Measurements from ENCODE around the gene OR7G1. TPM values are rescaled to one million over a fixed set of nuclear protein-coding genes. Genes with fewer than 3 reads are reported as not detected.

OR7G1 gene
- total and polyA plus RNA-seq, 8 donors = not detected

DNA sequence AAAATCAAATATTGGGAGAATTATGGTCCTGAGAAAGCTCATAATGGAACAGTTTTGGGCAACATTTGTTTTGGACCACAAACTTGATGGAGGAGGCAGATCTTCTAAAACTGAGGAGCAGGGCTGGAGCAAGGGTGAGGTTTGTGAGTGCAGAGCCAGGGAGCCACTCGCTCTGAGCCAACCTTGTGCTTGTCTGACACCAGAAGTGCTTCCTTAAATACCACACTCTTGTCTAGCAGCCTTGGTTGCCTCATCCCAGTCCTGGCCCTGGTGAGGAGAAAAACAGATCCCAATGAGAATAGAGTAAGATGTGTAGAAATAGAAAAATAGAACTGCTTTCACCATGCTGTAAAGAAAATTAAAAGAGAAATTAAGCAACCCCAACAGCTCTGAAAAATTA, 31.3 kb upstream of the OR7G1 start:
- Histone ChIP-seq H3K4me3 (no peak overlapping the region), H3K27me3 (no peaks in the 10 kb centered on the region), H3K4me1 (peaks cover 0 to 6% (median 2%) of the 10 kb centered on the region in 3 donors), H3K36me3 (no peaks in the 10 kb centered on the region), H3K9me3 (peaks cover 0 to 7% (median 0%) of the 10 kb centered on the region in 4 donors), H3K27ac (no peak overlapping the region)
- TF ChIP-seq, protein P1, sequence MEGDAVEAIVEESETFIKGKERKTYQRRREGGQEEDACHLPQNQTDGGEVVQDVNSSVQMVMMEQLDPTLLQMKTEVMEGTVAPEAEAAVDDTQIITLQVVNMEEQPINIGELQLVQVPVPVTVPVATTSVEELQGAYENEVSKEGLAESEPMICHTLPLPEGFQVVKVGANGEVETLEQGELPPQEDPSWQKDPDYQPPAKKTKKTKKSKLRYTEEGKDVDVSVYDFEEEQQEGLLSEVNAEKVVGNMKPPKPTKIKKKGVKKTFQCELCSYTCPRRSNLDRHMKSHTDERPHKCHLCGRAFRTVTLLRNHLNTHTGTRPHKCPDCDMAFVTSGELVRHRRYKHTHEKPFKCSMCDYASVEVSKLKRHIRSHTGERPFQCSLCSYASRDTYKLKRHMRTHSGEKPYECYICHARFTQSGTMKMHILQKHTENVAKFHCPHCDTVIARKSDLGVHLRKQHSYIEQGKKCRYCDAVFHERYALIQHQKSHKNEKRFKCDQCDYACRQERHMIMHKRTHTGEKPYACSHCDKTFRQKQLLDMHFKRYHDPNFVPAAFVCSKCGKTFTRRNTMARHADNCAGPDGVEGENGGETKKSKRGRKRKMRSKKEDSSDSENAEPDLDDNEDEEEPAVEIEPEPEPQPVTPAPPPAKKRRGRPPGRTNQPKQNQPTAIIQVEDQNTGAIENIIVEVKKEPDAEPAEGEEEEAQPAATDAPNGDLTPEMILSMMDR (IDR thresholded peaks at IDR 0.05) = no peak
- intact Hi-C loops (cut with DNase I) = no loop called here
- DNase-seq = no peak
- no peak for ATAC-seq
- no peak for FAIRE-seq
- WGBS, 2 donors = 97 to 100% methylated on average over 1 of the region's 1 CpG

GRCh38 chr19:9144920-9145319, 29.4 kb upstream of the OR7G1 start:
- intact Hi-C loops (cut with DNase I) = no loop called here
- FAIRE-seq = no peak

DNA sequence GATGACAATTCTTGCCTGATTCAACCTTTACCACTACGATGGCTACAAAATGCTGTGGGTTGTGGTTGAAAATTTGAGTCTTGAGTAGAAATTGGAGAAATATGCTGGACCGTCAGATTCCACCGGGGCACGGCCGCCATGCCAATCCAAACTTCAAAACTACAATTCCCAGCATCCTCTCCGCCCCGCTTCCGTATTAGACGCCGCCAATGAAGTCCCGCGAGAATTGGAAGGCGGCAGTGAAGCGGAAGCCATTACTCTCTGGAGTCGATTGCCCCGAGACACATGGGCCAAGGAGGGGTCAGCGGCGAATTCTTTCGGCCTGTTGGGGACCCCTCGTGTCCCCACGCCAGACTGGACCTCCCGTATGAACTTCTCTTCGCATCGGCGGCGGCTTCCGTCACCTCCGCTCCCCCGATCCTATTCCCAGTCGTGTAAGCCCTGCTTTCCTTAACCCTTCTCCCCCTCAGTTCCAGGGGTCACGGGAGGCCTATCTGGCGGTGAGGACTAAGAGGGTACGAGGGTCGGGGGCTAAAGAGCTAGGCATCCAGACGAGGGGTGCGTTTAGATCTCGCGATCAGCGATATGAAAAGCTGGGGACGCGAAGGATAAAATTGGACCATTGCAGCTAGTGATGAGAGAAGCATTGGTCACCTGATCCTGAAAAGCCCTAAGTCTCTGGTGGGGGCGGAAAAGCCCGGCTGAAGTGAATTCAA, 24.8 kb upstream of the OR7G1 start, which contains the start of gene ZNF317:
ZNF317 (plus strand) TSS at position 239 of the 716 bp plus-strand sequence. CDS start 15,620 bp downstream, outside the sequence.
- peak; percentile 32 for FAIRE-seq

More at GRCh38 chr19:9144920-9145319, 29.4 kb upstream of the OR7G1 start:
- Histone ChIP-seq H3K9me3 (peaks cover 0 to 7% (median 0%) of the 10 kb centered on the region in 4 donors), H3K27me3 (no peaks in the 10 kb centered on the region), H3K4me1 (peaks cover 6 to 14% (median 9%) of the 10 kb centered on the region in 3 donors), H3K36me3 (no peaks in the 10 kb centered on the region), H3K27ac (no peak overlapping the region), H3K4me3 (no peak overlapping the region)
- DNase-seq = no peak
- TF ChIP-seq, protein P1 (IDR thresholded peaks at IDR 0.05) = no peak
- WGBS, 2 donors = 98 to 99% methylated on average over 5 of the region's 5 CpGs
- no peak for ATAC-seq

DNA sequence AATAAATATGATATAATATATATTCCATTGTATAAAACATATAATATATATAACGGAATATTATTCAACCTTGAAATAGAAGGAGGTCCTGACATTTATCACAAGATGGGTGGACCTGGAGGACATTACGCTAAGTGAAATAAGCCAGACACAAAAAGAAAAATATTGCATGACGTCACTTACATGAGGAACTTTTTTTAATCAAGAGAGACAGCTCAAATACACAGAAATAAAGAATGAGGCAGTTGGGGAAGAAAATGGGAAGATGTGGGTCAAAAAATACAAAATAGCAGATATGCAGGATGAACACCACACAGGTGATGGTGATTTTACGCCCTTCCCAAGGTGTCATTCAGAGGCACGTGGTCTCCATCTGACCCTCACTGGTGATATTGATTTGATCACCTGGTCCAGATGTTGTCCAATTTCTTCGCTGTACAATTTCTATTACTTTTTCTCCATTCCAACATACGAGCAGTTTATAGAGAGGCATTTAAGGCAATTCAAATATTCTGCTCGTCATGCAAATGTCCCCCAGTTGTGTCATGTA, 24.1 kb upstream of the OR7G1 start:
- Histone ChIP-seq H3K4me3 (peak overlapping the region; percentile 52 to 86 (median 80)), H3K27me3 (no peaks in the 10 kb centered on the region), H3K27ac (peak overlapping the region in 2 of 4 donors; percentile 77 to 78), H3K9me3 (peaks cover 0 to under 1% (median 0%) of the 10 kb centered on the region in 4 donors), H3K4me1 (peaks cover 6 to 14% (median 9%) of the 10 kb centered on the region in 3 donors), H3K36me3 (no peaks in the 10 kb centered on the region)
- TF ChIP-seq, protein P1 (IDR thresholded peaks at IDR 0.05) = no peak
- WGBS, 2 donors = 25 to 29% methylated on average over 8 of the region's 8 CpGs
- FAIRE-seq (peak; percentile 68), DNase-seq (no peak), ATAC-seq (peak; percentile 2 to 13 (median 8))
- intact Hi-C loops (cut with DNase I) = no loop called here

More for the DNA sequence above, 24.8 kb upstream of the OR7G1 start, which contains the start of gene ZNF317:
- TF ChIP-seq, protein P1 (IDR thresholded peaks at IDR 0.05) = no peak
- H3K36me3 ChIP-seq = no peaks in the 10 kb centered on the region
- peaks cover 0 to 7% (median 0%) of the 10 kb centered on the region in 4 donors for H3K9me3 ChIP-seq
- peaks cover 6 to 14% (median 9%) of the 10 kb centered on the region in 3 donors for H3K4me1 ChIP-seq
- peak; percentile 87 to 94 (median 90) for DNase-seq
- intact Hi-C loops (cut with DNase I) = no loop called here
- peak within 1 kb of the TSS; percentile 52 to 86 (median 80) for H3K4me3 ChIP-seq
- ATAC-seq = peak; percentile 97 to 99 (median 98)
- WGBS, 2 donors = 0% methylated on average over 43 of the region's 43 CpGs
- peak within 1 kb of the TSS; percentile 50 to 78 (median 68) for H3K27ac ChIP-seq
- no peaks in the 10 kb centered on the region for H3K27me3 ChIP-seq

Measured in pancreas (tissue), 10 donors.